OCI-LY1 (cell line): ENCODE data around the gene DKK1.

Experiments
- H2AFZ ChIP-seq: fragments of 200-600 bp; sonication (generic), shearing (Covaris generic); 2 replicates; pipeline ENCODE4 v1.6.0; 2014; ENCODE audit warnings: antibody characterized with exemption, mild to moderate bottlenecking, low read length
- H3F3A ChIP-seq: fragments of 200-600 bp; sonication (generic), shearing (Covaris generic); 2 replicates; pipeline ENCODE4 v1.6.0; 2014; ENCODE audit warnings: mild to moderate bottlenecking, antibody characterized with exemption, low read length, moderate library complexity; ENCODE audit not compliant: insufficient read depth
- H3K27ac ChIP-seq: fragments of 200-600 bp; sonication (generic); 2 replicates; pipeline ENCODE4 v1.5.1; 2014; ENCODE audit warnings: low read length, mixed run types, mild to moderate bottlenecking, low read depth; ENCODE audit not compliant: poor library complexity, severe bottlenecking
- H3K27me3 ChIP-seq: fragments of 200-600 bp; sonication (generic); 2 replicates; pipeline ENCODE4 v1.6.0; 2014; ENCODE audit warnings: antibody characterized with exemption, mild to moderate bottlenecking, low read length, moderate library complexity; ENCODE audit not compliant: insufficient read depth
- H3K36me3 ChIP-seq: fragments of 200-600 bp; sonication (generic); 2 replicates; pipeline ENCODE4 v1.6.1; 2014; ENCODE audit warnings: mild to moderate bottlenecking, antibody characterized with exemption, low read length, moderate library complexity, mixed read lengths; ENCODE audit not compliant: insufficient read depth
- H3K4me1 ChIP-seq: fragments of 200-600 bp; sonication (generic); 2 replicates; pipeline ENCODE4 v1.5.1; 2014; ENCODE audit warnings: mild to moderate bottlenecking, low read length, moderate library complexity; ENCODE audit not compliant: insufficient read depth, severe bottlenecking
- H3K4me2 ChIP-seq: fragments of 200-600 bp; sonication (generic), shearing (Covaris generic); 2 replicates; pipeline ENCODE4 v1.6.1; 2014; ENCODE audit warnings: low read length
- H3K4me3 ChIP-seq: fragments of 200-600 bp; sonication (generic); 2 replicates; pipeline ENCODE4 v1.5.1; 2014; ENCODE audit warnings: low read length, low read depth, mild to moderate bottlenecking, mixed read lengths; ENCODE audit not compliant: poor library complexity, severe bottlenecking
- H3K79me2 ChIP-seq: fragments of 200-600 bp; shearing (Covaris generic); 2 replicates; pipeline ENCODE4 v1.6.1; 2016; ENCODE audit warnings: mixed run types, low read length, mixed read lengths; ENCODE audit not compliant: insufficient read depth
- H3K9ac ChIP-seq: fragments of 200-600 bp; sonication (generic), shearing (Covaris generic); 2 replicates; pipeline ENCODE4 v1.6.1; 2014; ENCODE audit warnings: mild to moderate bottlenecking, low read length, mixed read lengths
- H3K9me2 ChIP-seq: fragments of 200-600 bp; sonication (generic), shearing (Covaris generic); 2 replicates; pipeline ENCODE4 v1.6.1; 2014; ENCODE audit warnings: low read depth, mild to moderate bottlenecking, low read length, mixed read lengths
- H3K9me3 ChIP-seq: fragments of 200-600 bp; shearing (Covaris generic); 2 replicates; pipeline ENCODE4 v1.6.1; 2014; ENCODE audit warnings: low read length, mixed read lengths
- H4K20me1 ChIP-seq: fragments of 200-600 bp; sonication (generic), shearing (Covaris generic); 2 replicates; pipeline ENCODE4 v1.6.0; 2016; ENCODE audit warnings: mild to moderate bottlenecking, low read length; ENCODE audit not compliant: insufficient read depth
- EZH2 ChIP-seq: fragments of 200-600 bp; sonication (generic), shearing (Covaris generic); IDR thresholded peaks from 2 replicates; pipeline ENCODE4 v1.8.0; 2017; ENCODE audit warnings: borderline replicate concordance, mixed run types, mild to moderate bottlenecking, antibody characterized with exemption, low read length, moderate library complexity, mixed read lengths
- TF ChIP-seq, protein P1 (sequence below): fragments of 200-600 bp; sonication (generic), shearing (Covaris generic); IDR thresholded peaks from 2 replicates; pipeline ENCODE4 v1.5.1; 2017; ENCODE audit warnings: mild to moderate bottlenecking, antibody characterized with exemption, low read length, moderate library complexity, mixed read lengths

DKK1 gene

GRCh38 chr10:52319926-52320325 is 5.8 kb downstream of the DKK1 start:
- Histone ChIP-seq H3K4me2 (no peak overlapping the region), H3K4me3 (no peak overlapping the region), H3K27me3 (no peaks in the 10 kb centered on the region), H3K9ac (no peak overlapping the region), H3K36me3 (no peaks in the 10 kb centered on the region), H2AFZ (no peak overlapping the region), H3K9me2 (no peaks in the 10 kb centered on the region), H3K79me2 (no peaks in the 10 kb centered on the region), H3F3A (no peaks in the 10 kb centered on the region), H3K9me3 (no peaks in the 10 kb centered on the region), H3K27ac (no peak overlapping the region), H3K4me1 (no peaks in the 10 kb centered on the region), H4K20me1 (no peaks in the 10 kb centered on the region)
- TF ChIP-seq, protein P1, sequence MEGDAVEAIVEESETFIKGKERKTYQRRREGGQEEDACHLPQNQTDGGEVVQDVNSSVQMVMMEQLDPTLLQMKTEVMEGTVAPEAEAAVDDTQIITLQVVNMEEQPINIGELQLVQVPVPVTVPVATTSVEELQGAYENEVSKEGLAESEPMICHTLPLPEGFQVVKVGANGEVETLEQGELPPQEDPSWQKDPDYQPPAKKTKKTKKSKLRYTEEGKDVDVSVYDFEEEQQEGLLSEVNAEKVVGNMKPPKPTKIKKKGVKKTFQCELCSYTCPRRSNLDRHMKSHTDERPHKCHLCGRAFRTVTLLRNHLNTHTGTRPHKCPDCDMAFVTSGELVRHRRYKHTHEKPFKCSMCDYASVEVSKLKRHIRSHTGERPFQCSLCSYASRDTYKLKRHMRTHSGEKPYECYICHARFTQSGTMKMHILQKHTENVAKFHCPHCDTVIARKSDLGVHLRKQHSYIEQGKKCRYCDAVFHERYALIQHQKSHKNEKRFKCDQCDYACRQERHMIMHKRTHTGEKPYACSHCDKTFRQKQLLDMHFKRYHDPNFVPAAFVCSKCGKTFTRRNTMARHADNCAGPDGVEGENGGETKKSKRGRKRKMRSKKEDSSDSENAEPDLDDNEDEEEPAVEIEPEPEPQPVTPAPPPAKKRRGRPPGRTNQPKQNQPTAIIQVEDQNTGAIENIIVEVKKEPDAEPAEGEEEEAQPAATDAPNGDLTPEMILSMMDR = no peak
- no peak for TF ChIP-seq EZH2

- Histone ChIP-seq H3K36me3 (no peaks in the 10 kb centered on the region), H3F3A (no peaks in the 10 kb centered on the region), H3K4me2 (no peak overlapping the region), H3K9ac (no peak overlapping the region), H3K27me3 (no peaks in the 10 kb centered on the region), H3K4me1 (no peaks in the 10 kb centered on the region), H3K27ac (no peak overlapping the region), H3K9me3 (no peaks in the 10 kb centered on the region), H3K9me2 (no peaks in the 10 kb centered on the region), H4K20me1 (no peaks in the 10 kb centered on the region), H2AFZ (no peak overlapping the region), H3K4me3 (no peak overlapping the region), H3K79me2 (no peaks in the 10 kb centered on the region)
- TF ChIP-seq, protein P1 = no peak
- TF ChIP-seq EZH2 = no peak
These were observed 8.2 kb downstream of the DKK1 start for GRCh38 chr10:52322323-52322722.

DNA sequence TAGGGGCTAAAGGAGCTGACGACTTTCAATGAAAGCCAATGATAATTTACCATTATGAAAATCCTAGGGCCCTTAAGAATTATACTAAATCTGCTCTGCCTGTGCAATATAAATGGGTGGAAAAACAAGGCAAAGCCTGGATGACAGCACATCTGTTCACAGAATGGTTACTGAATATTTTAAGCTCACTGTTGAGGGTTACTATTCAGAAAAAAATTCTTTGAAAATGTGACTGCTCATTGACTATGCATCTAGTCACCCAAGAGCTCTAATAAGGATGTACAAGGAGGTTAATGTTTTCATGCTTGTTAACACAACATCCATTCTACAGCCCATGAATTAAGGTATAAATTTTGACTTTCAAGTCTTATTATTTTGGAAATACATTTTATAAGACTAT is 8.9 kb downstream of the DKK1 start:
- no peak overlapping the region for H3K27ac ChIP-seq
- no peak overlapping the region for H3K4me2 ChIP-seq
- no peaks in the 10 kb centered on the region for H3F3A ChIP-seq
- H4K20me1 ChIP-seq = no peaks in the 10 kb centered on the region
- no peak overlapping the region for H3K4me3 ChIP-seq
- no peaks in the 10 kb centered on the region for H3K36me3 ChIP-seq
- H3K9me2 ChIP-seq = no peaks in the 10 kb centered on the region
- no peaks in the 10 kb centered on the region for H3K9me3 ChIP-seq
- no peaks in the 10 kb centered on the region for H3K4me1 ChIP-seq
- TF ChIP-seq EZH2 = no peak
- TF ChIP-seq, protein P1 = no peak
- H3K27me3 ChIP-seq = no peaks in the 10 kb centered on the region
- no peak overlapping the region for H2AFZ ChIP-seq
- no peaks in the 10 kb centered on the region for H3K79me2 ChIP-seq
- no peak overlapping the region for H3K9ac ChIP-seq
